Karpas-422 (cell line): Measurements from ENCODE around the gene HTR1A. TPM values are rescaled to one million over a fixed set of nuclear protein-coding genes. Genes with fewer than 3 reads are reported as not detected.

Experiments
- DNase-seq: peaks from one replicate; pipeline ENCODE4 v3.0.0-alpha.2; 2015
- H2AFZ ChIP-seq: fragments of 200-600 bp; sonication (generic); 2 replicates; pipeline ENCODE4 v1.6.1; 2014; ENCODE audit warnings: antibody characterized with exemption, low read length, mixed read lengths
- H3K27ac ChIP-seq: fragments of 200-600 bp; sonication (generic); 2 replicates; pipeline ENCODE4 v1.5.1; 2014; ENCODE audit warnings: mild to moderate bottlenecking, low read length, moderate library complexity
- H3K27me3 ChIP-seq: fragments of 200-600 bp; sonication (generic); 2 replicates; pipeline ENCODE4 v1.6.1; 2014; ENCODE audit warnings: low read length, mixed read lengths
- H3K36me3 ChIP-seq: fragments of 200-600 bp; sonication (generic); 2 replicates; pipeline ENCODE4 v1.6.1; 2014; ENCODE audit warnings: low read length, mixed read lengths; ENCODE audit not compliant: insufficient read depth
- H3K4me1 ChIP-seq: fragments of 200-600 bp; sonication (generic); 2 replicates; pipeline ENCODE4 v1.6.1; 2014; ENCODE audit warnings: mild to moderate bottlenecking, low read length, mixed read lengths
- H3K4me2 ChIP-seq: fragments of 200-600 bp; sonication (generic); 2 replicates; pipeline ENCODE4 v1.6.1; 2014; ENCODE audit warnings: low read length, low read depth, mild to moderate bottlenecking; ENCODE audit not compliant: poor library complexity, severe bottlenecking
- H3K4me3 ChIP-seq: fragments of 200-600 bp; sonication (generic); 2 replicates; pipeline ENCODE4 v1.5.1; 2014; ENCODE audit warnings: mild to moderate bottlenecking, antibody characterized with exemption, low read length, mixed read lengths
- H3K79me2 ChIP-seq: fragments of 200-600 bp; sonication (generic); 2 replicates; pipeline ENCODE4 v1.6.1; 2014; ENCODE audit warnings: mild to moderate bottlenecking, low read length, mixed read lengths
- H3K9ac ChIP-seq: fragments of 200-600 bp; sonication (generic); 2 replicates; pipeline ENCODE4 v1.6.0; 2014; ENCODE audit warnings: low read length
- H3K9me2 ChIP-seq: fragments of 200-600 bp; sonication (generic), shearing (Covaris generic); replicated peaks from 2 replicates; pipeline ENCODE4 v1.6.0; 2014; ENCODE audit warnings: mild to moderate bottlenecking, low read length, moderate library complexity; ENCODE audit not compliant: insufficient read depth
- H3K9me3 ChIP-seq: fragments of 300-700, 200-600 bp; sonication (generic); 2 replicates; pipeline ENCODE4 v1.6.1; 2014; ENCODE audit warnings: low read length, mixed read lengths
- H4K20me1 ChIP-seq: fragments of 200-600 bp; sonication (generic); 2 replicates; pipeline ENCODE4 v1.6.1; 2014; ENCODE audit warnings: mild to moderate bottlenecking, antibody characterized with exemption, low read length, low read depth; ENCODE audit not compliant: insufficient read depth
- total RNA-seq: library from RNA; depleted of rRNA; stranded (reverse); fragments of >200 nt; shearing (Covaris generic); gene quantifications from 2 replicates; pipeline ENCODE4 v1.2.3, GENCODE V29; 2014; ENCODE audit warnings: low replicate concordance; rRNA removed

HTR1A gene
- total RNA-seq, 1 experiment from 2014 or later, result not detected

GRCh38 chr5:63928451-63928850, 33.8 kb downstream of the HTR1A start:
- H3K9me3 ChIP-seq, result no peaks in the 10 kb centered on the region
- H3K36me3 ChIP-seq, result no peaks in the 10 kb centered on the region

GRCh38 chr5:63923914-63924313, 38.3 kb downstream of the HTR1A start:
- Histone ChIP-seq H2AFZ (no peak overlapping the region), H3K4me1 (no peaks in the 10 kb centered on the region), H3K4me2 (no peak overlapping the region), H3K9ac (no peak overlapping the region), H3K27ac (no peak overlapping the region), H3K9me3 (no peaks in the 10 kb centered on the region), H3K4me3 (no peak overlapping the region), H3K79me2 (no peaks in the 10 kb centered on the region), H4K20me1 (no peaks in the 10 kb centered on the region), H3K36me3 (no peaks in the 10 kb centered on the region), H3K27me3 (no peaks in the 10 kb centered on the region), H3K9me2 (no peaks in the 10 kb centered on the region)
- no peak for DNase-seq

More at GRCh38 chr5:63928451-63928850, 33.8 kb downstream of the HTR1A start:
- H3K9me2 ChIP-seq, result no peaks in the 10 kb centered on the region
- H3K27me3 ChIP-seq, result no peaks in the 10 kb centered on the region
- H4K20me1 ChIP-seq, result no peaks in the 10 kb centered on the region
- H3K9ac ChIP-seq, result no peak overlapping the region
- H3K79me2 ChIP-seq, result no peaks in the 10 kb centered on the region
- DNase-seq, result no peak
- H3K4me3 ChIP-seq, result no peak overlapping the region
- H3K27ac ChIP-seq, result no peak overlapping the region
- H2AFZ ChIP-seq, result no peak overlapping the region
- H3K4me2 ChIP-seq, result no peak overlapping the region
- no peaks in the 10 kb centered on the region for H3K4me1 ChIP-seq

DNA sequence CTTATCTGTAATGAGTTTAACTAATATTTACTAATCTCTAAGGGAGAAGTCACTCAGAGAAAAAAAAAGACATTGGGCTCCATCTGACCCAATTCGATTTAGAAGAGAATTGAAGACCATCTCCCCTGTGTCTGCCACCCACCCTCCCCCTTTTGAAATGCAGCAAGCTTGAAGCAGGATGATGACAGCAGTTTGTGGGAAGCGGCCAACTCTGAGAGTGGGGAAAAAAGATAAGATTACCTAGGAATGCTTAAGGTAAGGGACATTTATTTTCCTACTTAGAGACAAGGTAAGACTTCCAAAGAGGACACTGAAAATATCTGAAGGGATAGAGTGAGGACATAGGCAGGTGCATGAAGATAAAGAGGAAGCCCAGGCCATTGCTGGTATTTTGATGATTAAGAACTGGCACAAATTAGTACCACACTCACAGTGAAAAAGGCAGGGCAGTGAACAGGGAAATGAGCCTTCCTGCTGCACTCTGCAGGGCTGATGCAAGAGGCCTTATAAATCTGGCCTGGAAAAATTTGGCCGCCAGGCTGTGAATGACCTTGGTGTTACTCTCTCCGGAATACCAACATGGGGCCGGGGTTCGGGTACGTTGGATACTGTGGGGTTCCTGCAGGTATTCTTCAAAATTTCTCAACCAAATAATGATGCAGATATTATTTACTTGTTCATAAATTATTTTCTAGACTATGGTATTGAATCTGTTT, 42.3 kb downstream of the HTR1A start:
- H3K9me2 ChIP-seq, result 0 out of 2 replicates have a peak, but pooled peaks cover 6% of the 10 kb centered on the region
- no peaks in the 10 kb centered on the region for H3K36me3 ChIP-seq
- H3K27me3 ChIP-seq, result no peaks in the 10 kb centered on the region
- DNase-seq, result no peak
- H4K20me1 ChIP-seq, result no peaks in the 10 kb centered on the region
- no peak overlapping the region for H2AFZ ChIP-seq
- no peaks in the 10 kb centered on the region for H3K9me3 ChIP-seq
- H3K79me2 ChIP-seq, result no peaks in the 10 kb centered on the region
- no peaks in the 10 kb centered on the region for H3K4me1 ChIP-seq
- no peak overlapping the region for H3K9ac ChIP-seq
- no peak overlapping the region for H3K27ac ChIP-seq
- H3K4me3 ChIP-seq, result no peak overlapping the region
- H3K4me2 ChIP-seq, result no peak overlapping the region

DNA sequence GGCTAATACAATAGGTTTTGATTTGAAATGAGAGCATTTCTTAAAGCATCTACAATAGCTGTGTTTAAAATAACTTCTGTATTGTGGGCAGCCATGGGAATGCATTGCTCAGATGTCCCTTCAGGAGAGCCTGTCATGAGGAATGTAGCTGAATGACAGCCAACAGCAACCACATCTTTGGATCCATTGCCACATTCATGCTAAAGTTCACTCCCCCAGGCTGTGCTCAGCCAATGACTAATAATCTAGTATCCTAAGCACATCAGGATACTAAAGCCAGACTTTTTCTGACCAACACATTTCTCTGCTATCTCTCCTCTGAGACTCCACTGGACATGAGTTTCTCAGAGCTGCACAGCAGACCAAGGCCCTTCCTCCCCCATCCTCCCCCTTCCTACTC, 45.5 kb downstream of the HTR1A start:
- H3K79me2 ChIP-seq, result no peaks in the 10 kb centered on the region
- H3K27me3 ChIP-seq, result no peaks in the 10 kb centered on the region
- 0 out of 2 replicates have a peak, but pooled peaks cover 6% of the 10 kb centered on the region for H3K9me2 ChIP-seq
- H3K4me1 ChIP-seq, result no peaks in the 10 kb centered on the region
- H3K4me2 ChIP-seq, result no peak overlapping the region
- H3K4me3 ChIP-seq, result no peak overlapping the region
- H3K36me3 ChIP-seq, result no peaks in the 10 kb centered on the region
- no peak overlapping the region for H3K9ac ChIP-seq
- H2AFZ ChIP-seq, result no peak overlapping the region
- no peak overlapping the region for H3K27ac ChIP-seq
- peaks cover 6% of the 10 kb centered on the region for H3K9me3 ChIP-seq
- H4K20me1 ChIP-seq, result no peaks in the 10 kb centered on the region
- no peak for DNase-seq

DNA sequence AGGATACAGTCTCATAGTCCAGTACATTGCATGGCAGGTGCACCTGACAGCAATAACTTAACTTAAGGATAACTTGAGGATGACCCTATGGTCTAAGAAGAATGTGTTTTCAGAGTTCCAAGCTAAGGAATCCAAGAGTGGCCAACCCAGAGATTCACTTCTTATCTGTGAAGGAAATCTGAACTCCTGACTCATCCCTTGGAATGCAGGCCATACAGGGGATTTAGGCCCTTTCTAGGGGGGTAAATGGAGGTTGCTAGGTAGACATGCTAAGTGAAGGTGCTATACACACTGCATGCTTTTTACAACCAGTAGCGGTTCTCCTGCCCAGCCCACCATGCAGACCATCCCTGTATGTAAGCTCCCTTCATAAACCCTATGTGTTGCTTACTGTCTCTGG, 50.4 kb downstream of the HTR1A start:
- Histone ChIP-seq H3K79me2 (no peaks in the 10 kb centered on the region), H3K27ac (no peak overlapping the region), H3K27me3 (no peaks in the 10 kb centered on the region), H3K36me3 (no peaks in the 10 kb centered on the region), H3K9ac (no peak overlapping the region), H3K9me2 (no peaks in the 10 kb centered on the region), H3K4me1 (no peaks in the 10 kb centered on the region), H3K9me3 (peaks cover 6% of the 10 kb centered on the region), H3K4me2 (no peak overlapping the region), H3K4me3 (no peak overlapping the region), H4K20me1 (no peaks in the 10 kb centered on the region), H2AFZ (no peak overlapping the region)
- DNase-seq, result no peak

Other genes starting within 250 kb of the HTR1A start
- gene RNF180, start 203.4 kb upstream of the HTR1A start, total RNA-seq, result 0.29 and 0.30 TPM in 2 replicates